Measurements from ENCODE around the gene MYADM.
"Not testable (repeated sequence)": the region's sequence is repeated elsewhere in the genome, so short reads cannot be mapped to it uniquely, and the experiment has no call there.

Gene MYADM

GRCh38 chr19:53867225-53868090, at the start of gene MYADM:
TSS of gene MYADM (plus strand) at chr19:53867883. CDS start at chr19:53873530, 5,647 bp downstream.
- Histone ChIP-seq H3K9ac (ENCODE audit: low read length in 5 of 5) (peak within 1 kb of the TSS; percentile 77 to 99 (median 95)), H3K4me3 (ENCODE audit: low read depth in 1 of 5, low read length in 5 of 5) (peak within 1 kb of the TSS; percentile 98 to 100 (median 99)), H3K36me3 (ENCODE audit: control insufficient read depth in 5 of 5, insufficient read depth in 5 of 5, low read length in 5 of 5) (peaks cover 0 to 20% (median under 1%) of the 10 kb centered on the region in 5 donors), H3K27ac (ENCODE audit: low read depth, low read length) (peak within 1 kb of the TSS; percentile 89), H3K4me1 (ENCODE audit: control insufficient read depth in 5 of 5, insufficient read depth in 5 of 5, low read length in 5 of 5) (peaks cover 2 to 42% (median 34%) of the 10 kb centered on the region in 5 donors), H3K9me3 (ENCODE audit: control insufficient read depth in 5 of 5, low read length in 5 of 5) (no peaks in the 10 kb centered on the region), H3K27me3 (ENCODE audit: control insufficient read depth in 5 of 5, insufficient read depth in 4 of 5, low read length in 5 of 5) (no peaks in the 10 kb centered on the region)

GRCh38 chr19:53818756-53819155, 48.9 kb upstream of the MYADM start:
- Histone ChIP-seq H3K36me3 (ENCODE audit: control insufficient read depth in 5 of 5, insufficient read depth in 5 of 5, low read length in 5 of 5) (no peaks in the 10 kb centered on the region), H3K27me3 (ENCODE audit: control insufficient read depth in 5 of 5, insufficient read depth in 4 of 5, low read length in 5 of 5) (peaks cover 0 to 3% (median 1%) of the 10 kb centered on the region in 5 donors), H3K9me3 (ENCODE audit: control insufficient read depth in 5 of 5, low read length in 5 of 5) (no peaks in the 10 kb centered on the region), H3K27ac (ENCODE audit: low read depth, low read length) (no peak overlapping the region), H3K9ac (ENCODE audit: low read length in 5 of 5) (no peak overlapping the region), H3K4me3 (ENCODE audit: low read depth in 1 of 5, low read length in 5 of 5) (no peak overlapping the region), H3K4me1 (ENCODE audit: control insufficient read depth in 5 of 5, insufficient read depth in 5 of 5, low read length in 5 of 5) (peaks cover 0 to 2% (median 0%) of the 10 kb centered on the region in 5 donors)

- peaks cover 0 to 4% (median 0%) of the 10 kb centered on the region in 5 donors for H3K4me1 ChIP-seq (ENCODE audit: control insufficient read depth in 5 of 5, insufficient read depth in 5 of 5, low read length in 5 of 5)
- H3K36me3 ChIP-seq (ENCODE audit: control insufficient read depth in 5 of 5, insufficient read depth in 5 of 5, low read length in 5 of 5) = no peaks in the 10 kb centered on the region
- no peak overlapping the region for H3K9ac ChIP-seq (ENCODE audit: low read length in 5 of 5)
- peaks cover 0 to 6% (median 4%) of the 10 kb centered on the region in 5 donors for H3K27me3 ChIP-seq (ENCODE audit: control insufficient read depth in 5 of 5, insufficient read depth in 4 of 5, low read length in 5 of 5)
- H3K4me3 ChIP-seq (ENCODE audit: low read depth in 1 of 5, low read length in 5 of 5) = no peak overlapping the region
- no peak overlapping the region for H3K27ac ChIP-seq (ENCODE audit: low read depth, low read length)
- no peaks in the 10 kb centered on the region for H3K9me3 ChIP-seq (ENCODE audit: control insufficient read depth in 5 of 5, low read length in 5 of 5)
These were observed 47.8 kb upstream of the MYADM start for GRCh38 chr19:53819861-53820260.

- Histone ChIP-seq H3K27ac (ENCODE audit: low read depth, low read length) (no peak overlapping the region), H3K4me3 (ENCODE audit: low read depth in 1 of 5, low read length in 5 of 5) (peak overlapping the region in 4 of 5 donors; percentile 13 to 52 (median 34)), H3K27me3 (ENCODE audit: control insufficient read depth in 5 of 5, insufficient read depth in 4 of 5, low read length in 5 of 5) (peaks cover 0 to 6% (median 4%) of the 10 kb centered on the region in 5 donors), H3K36me3 (ENCODE audit: control insufficient read depth in 5 of 5, insufficient read depth in 5 of 5, low read length in 5 of 5) (no peaks in the 10 kb centered on the region), H3K9ac (ENCODE audit: low read length in 5 of 5) (no peak overlapping the region), H3K4me1 (ENCODE audit: control insufficient read depth in 5 of 5, insufficient read depth in 5 of 5, low read length in 5 of 5) (peaks cover 0 to 9% (median 0%) of the 10 kb centered on the region in 5 donors), H3K9me3 (ENCODE audit: control insufficient read depth in 5 of 5, low read length in 5 of 5) (no peaks in the 10 kb centered on the region)
These were observed 44.1 kb upstream of the MYADM start for GRCh38 chr19:53823380-53824120.

GRCh38 chr19:53824134-53824611, 43.5 kb upstream of the MYADM start, which contains the start of gene NLRP12:
TSS of gene NLRP12 (minus strand) at chr19:53824314. CDS start at chr19:53824174, 140 bp downstream.
- peaks cover 0 to 6% (median 4%) of the 10 kb centered on the region in 5 donors for H3K27me3 ChIP-seq (ENCODE audit: control insufficient read depth in 5 of 5, insufficient read depth in 4 of 5, low read length in 5 of 5)
- no peaks in the 10 kb centered on the region for H3K36me3 ChIP-seq (ENCODE audit: control insufficient read depth in 5 of 5, insufficient read depth in 5 of 5, low read length in 5 of 5)
- no peak within 1 kb of the TSS for H3K27ac ChIP-seq (ENCODE audit: low read depth, low read length)
- no peaks in the 10 kb centered on the region for H3K9me3 ChIP-seq (ENCODE audit: control insufficient read depth in 5 of 5, low read length in 5 of 5)
- H3K4me3 ChIP-seq (ENCODE audit: low read depth in 1 of 5, low read length in 5 of 5) = peak within 1 kb of the TSS in 4 of 5 donors; percentile 13 to 52 (median 34)
- H3K9ac ChIP-seq (ENCODE audit: low read length in 5 of 5) = no peak within 1 kb of the TSS
- H3K4me1 ChIP-seq (ENCODE audit: control insufficient read depth in 5 of 5, insufficient read depth in 5 of 5, low read length in 5 of 5) = peaks cover 0 to 9% (median 0%) of the 10 kb centered on the region in 5 donors

- Histone ChIP-seq H3K27me3 (ENCODE audit: control insufficient read depth in 5 of 5, insufficient read depth in 4 of 5, low read length in 5 of 5) (peaks cover 0 to 11% (median 5%) of the 10 kb centered on the region in 5 donors), H3K36me3 (ENCODE audit: control insufficient read depth in 5 of 5, insufficient read depth in 5 of 5, low read length in 5 of 5) (no peaks in the 10 kb centered on the region), H3K9ac (ENCODE audit: low read length in 5 of 5) (no peak overlapping the region), H3K27ac (ENCODE audit: low read depth, low read length) (no peak overlapping the region), H3K4me3 (ENCODE audit: low read depth in 1 of 5, low read length in 5 of 5) (no peak overlapping the region), H3K4me1 (ENCODE audit: control insufficient read depth in 5 of 5, insufficient read depth in 5 of 5, low read length in 5 of 5) (peaks cover 0 to 12% (median 0%) of the 10 kb centered on the region in 5 donors), H3K9me3 (ENCODE audit: control insufficient read depth in 5 of 5, low read length in 5 of 5) (no peaks in the 10 kb centered on the region)
These were observed 40.8 kb upstream of the MYADM start for GRCh38 chr19:53826876-53827275.

GRCh38 chr19:53828531-53828930, 39.2 kb upstream of the MYADM start:
- Histone ChIP-seq H3K4me3 (ENCODE audit: low read depth in 1 of 5, low read length in 5 of 5) (no peak overlapping the region), H3K27me3 (ENCODE audit: control insufficient read depth in 5 of 5, insufficient read depth in 4 of 5, low read length in 5 of 5) (peaks cover 0 to 11% (median 5%) of the 10 kb centered on the region in 5 donors), H3K4me1 (ENCODE audit: control insufficient read depth in 5 of 5, insufficient read depth in 5 of 5, low read length in 5 of 5) (peaks cover 0 to 12% (median 0%) of the 10 kb centered on the region in 5 donors), H3K36me3 (ENCODE audit: control insufficient read depth in 5 of 5, insufficient read depth in 5 of 5, low read length in 5 of 5) (no peaks in the 10 kb centered on the region), H3K9ac (ENCODE audit: low read length in 5 of 5) (no peak overlapping the region), H3K9me3 (ENCODE audit: control insufficient read depth in 5 of 5, low read length in 5 of 5) (no peaks in the 10 kb centered on the region), H3K27ac (ENCODE audit: low read depth, low read length) (no peak overlapping the region)

GRCh38 chr19:53832861-53833260, 34.8 kb upstream of the MYADM start:
- not testable (repeated sequence) for H3K36me3 ChIP-seq (ENCODE audit: control insufficient read depth in 5 of 5, insufficient read depth in 5 of 5, low read length in 5 of 5); H3K9me3 ChIP-seq (ENCODE audit: control insufficient read depth in 5 of 5, low read length in 5 of 5); H3K27ac ChIP-seq (ENCODE audit: low read depth, low read length); H3K4me1 ChIP-seq (ENCODE audit: control insufficient read depth in 5 of 5, insufficient read depth in 5 of 5, low read length in 5 of 5); H3K9ac ChIP-seq (ENCODE audit: low read length in 5 of 5); H3K27me3 ChIP-seq (ENCODE audit: control insufficient read depth in 5 of 5, insufficient read depth in 4 of 5, low read length in 5 of 5); H3K4me3 ChIP-seq (ENCODE audit: low read depth in 1 of 5, low read length in 5 of 5)

GRCh38 chr19:53838446-53838845, 29.2 kb upstream of the MYADM start:
- not testable (repeated sequence) for H3K9me3 ChIP-seq (ENCODE audit: control insufficient read depth in 5 of 5, low read length in 5 of 5); H3K27me3 ChIP-seq (ENCODE audit: control insufficient read depth in 5 of 5, insufficient read depth in 4 of 5, low read length in 5 of 5); H3K27ac ChIP-seq (ENCODE audit: low read depth, low read length); H3K9ac ChIP-seq (ENCODE audit: low read length in 5 of 5); H3K36me3 ChIP-seq (ENCODE audit: control insufficient read depth in 5 of 5, insufficient read depth in 5 of 5, low read length in 5 of 5); H3K4me1 ChIP-seq (ENCODE audit: control insufficient read depth in 5 of 5, insufficient read depth in 5 of 5, low read length in 5 of 5); H3K4me3 ChIP-seq (ENCODE audit: low read depth in 1 of 5, low read length in 5 of 5)

- H3K9ac ChIP-seq (ENCODE audit: low read length in 5 of 5); H3K9me3 ChIP-seq (ENCODE audit: control insufficient read depth in 5 of 5, low read length in 5 of 5); H3K27me3 ChIP-seq (ENCODE audit: control insufficient read depth in 5 of 5, insufficient read depth in 4 of 5, low read length in 5 of 5); H3K27ac ChIP-seq (ENCODE audit: low read depth, low read length); H3K4me1 ChIP-seq (ENCODE audit: control insufficient read depth in 5 of 5, insufficient read depth in 5 of 5, low read length in 5 of 5); H3K4me3 ChIP-seq (ENCODE audit: low read depth in 1 of 5, low read length in 5 of 5); H3K36me3 ChIP-seq (ENCODE audit: control insufficient read depth in 5 of 5, insufficient read depth in 5 of 5, low read length in 5 of 5): not testable (repeated sequence)
These were observed 27.4 kb upstream of the MYADM start for GRCh38 chr19:53840241-53840640.

Measured in subcutaneous abdominal adipose tissue (tissue), 5 donors.